AG04450 (cell line): ENCODE measurements around the gene SERF2. TPM values are rescaled to one million over a fixed set of nuclear protein-coding genes. Genes with fewer than 3 reads are reported as not detected.
"Not testable (repeated sequence)": the region's sequence is repeated elsewhere in the genome, so short reads cannot be mapped to it uniquely, and the experiment has no call there.

Experiments used
- CTCF ChIA-PET: fragments of 300-600, 350-600 bp; formaldehyde crosslinking; extraction: SDS; loops from one replicate; lab custom pipeline; 2022; ENCODE audit warnings: antibody characterized with exemption, inconsistent platforms; lab: Charles Lee
- POLR2A ChIA-PET: fragments of 350-600 bp; formaldehyde crosslinking; extraction: SDS; loops from one replicate; lab custom pipeline; 2021; ENCODE audit warnings: antibody characterized with exemption, inconsistent platforms; lab: Yijun Ruan, JAX
- DNase-seq: peaks from one replicate; pipeline ENCODE4 v3.0.0-alpha.2; 2011; ENCODE audit warnings: low read depth, low spot score
- H3K27ac ChIP-seq: one replicate; pipeline ENCODE4 v1.5.1; 2012; ENCODE audit warnings: low read depth, low read length, control low read depth
- H3K27me3 ChIP-seq: one replicate; pipeline ENCODE4 v1.6.0; 2012; ENCODE audit warnings: low read length; ENCODE audit not compliant: control insufficient read depth, insufficient read depth
- H3K4me3 ChIP-seq: 2 replicates; pipeline ENCODE4 v1.5.1; 2011; ENCODE audit warnings: mild to moderate bottlenecking, low read depth, low read length, control low read depth
- H3K9me3 ChIP-seq: 2 replicates; pipeline ENCODE4 v1.5.1; 2012; ENCODE audit warnings: low read length; ENCODE audit not compliant: control insufficient read depth, insufficient read depth
- CTCF ChIP-seq: IDR thresholded peaks from 2 replicates; pipeline ENCODE4 v1.5.1; 2011; ENCODE audit warnings: low read depth, low read length, control low read depth, inconsistent platforms
- polyA plus RNA-seq: library from polyadenylated mRNA; depleted of rRNA; stranded (reverse); fragments of >200 nt; gene quantifications from 2 replicates; pipeline ENCODE4 v1.2.3, GENCODE V29; 2011

SERF2 gene
- polyA plus RNA-seq, 1 experiment, result 608 TPM

GRCh38 chr15:43808960-43809678 lies 17.0 kb downstream of the SERF2 start:
- TF ChIP-seq CTCF, result no peak
- Histone ChIP-seq H3K9me3 (no peaks in the 10 kb centered on the region), H3K27ac (no peak overlapping the region), H3K4me3 (no peak overlapping the region), H3K27me3 (no peaks in the 10 kb centered on the region)
- POLR2A ChIA-PET, result interaction anchor here (0.7 kb wide), 1 partner anchor 12 kb away, joined by 4 read pairs; no protein-coding TSS in a partner anchor
- no peak for DNase-seq
- CTCF ChIA-PET, result interaction anchor here (0.6 kb wide), 1 partner anchor 105 kb away, joined by 6 read pairs; no protein-coding TSS in a partner anchor

- not testable (repeated sequence) for DNase-seq, H3K4me3 ChIP-seq, H3K27me3 ChIP-seq, H3K27ac ChIP-seq, H3K9me3 ChIP-seq
- CTCF ChIA-PET, result interaction anchor here (1.0 kb wide), 1 partner anchor 38 kb away, joined by 3 read pairs; the partner anchor contains the start of gene ELL3
- POLR2A ChIA-PET, result interaction anchor here (1.2 kb wide), 1 partner anchor 15 kb away, joined by 3 read pairs; the partner anchor contains the start of genes HYPK and SERINC4
Measured at GRCh38 chr15:43815064-43815463, 22.9 kb downstream of the SERF2 start.

GRCh38 chr15:43821505-43821904 lies 29.4 kb downstream of the SERF2 start:
- H3K9me3 ChIP-seq, result no peaks in the 10 kb centered on the region
- peak overlapping the region; percentile 31; the same call in 1 of the 2 replicates for H3K4me3 ChIP-seq
- H3K27ac ChIP-seq, result no peak overlapping the region
- no peak for TF ChIP-seq CTCF
- POLR2A ChIA-PET, result interaction anchor here (0.6 to 1.9 kb wide), 7 partner anchors 21 to 605 kb away, joined by 3 to 18 read pairs (median 5); partner anchors contain the start of genes HYPK, SERF2 and SERINC4
- DNase-seq, result peak; percentile 36
- H3K27me3 ChIP-seq, result no peaks in the 10 kb centered on the region
- CTCF ChIA-PET, result interaction anchor here (0.6 to 0.7 kb wide), 2 partner anchors 8 to 464 kb away, joined by 4 to 6 read pairs; no protein-coding TSS in a partner anchor

DNA sequence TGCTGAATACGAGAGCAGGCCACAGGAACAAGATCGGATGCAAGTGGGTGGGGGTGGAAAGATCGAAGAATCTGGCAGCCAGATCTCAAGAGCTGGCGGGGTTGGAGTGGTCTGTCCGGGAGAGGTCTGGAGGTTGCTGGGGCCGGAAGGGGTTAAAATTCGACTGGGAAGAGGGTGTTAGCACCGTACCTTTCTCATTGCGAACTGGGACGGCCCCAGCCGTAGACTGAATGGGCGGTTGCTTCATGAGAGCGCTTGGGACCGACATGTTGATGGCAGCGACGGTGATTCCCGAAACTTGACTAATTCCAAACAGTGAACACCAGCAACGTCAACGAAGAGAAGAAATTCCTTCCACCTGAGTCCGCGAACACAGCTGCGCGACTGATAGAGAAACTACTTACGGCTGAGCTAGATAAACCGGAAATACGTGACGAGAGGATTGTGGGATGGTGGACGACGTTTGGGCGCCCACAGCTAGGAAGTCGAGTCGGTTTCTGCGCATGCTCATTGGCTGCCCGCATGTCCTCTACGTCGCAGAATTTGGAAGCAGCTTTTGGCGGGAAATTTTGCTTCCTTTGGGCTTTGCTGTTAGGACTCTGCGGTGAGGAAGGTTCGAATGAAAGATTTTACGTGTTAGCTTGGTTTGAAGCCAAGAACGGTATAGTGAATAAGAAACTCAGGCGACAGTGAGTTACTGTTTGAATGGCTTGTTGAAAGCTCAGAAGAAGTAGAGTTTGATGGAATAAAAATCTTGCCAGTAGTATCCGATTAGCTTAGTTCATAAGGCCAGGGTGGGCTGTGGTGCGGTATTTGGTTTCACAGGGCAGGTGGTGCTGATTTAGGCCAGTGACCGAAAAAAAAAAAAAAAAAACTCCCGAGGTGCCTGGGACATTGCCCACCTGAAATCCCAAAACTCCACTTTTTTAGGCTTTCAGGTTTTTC lies 32.5 kb downstream of the SERF2 start, which contains the start of gene MFAP1:
TSS of gene MFAP1 (minus strand) at position 389 of the 945 bp plus-strand sequence. CDS start at position 268, 121 bp downstream.
- no peaks in the 10 kb centered on the region for H3K9me3 ChIP-seq
- POLR2A ChIA-PET, result interaction anchor here (0.5 to 1.3 kb wide), 7 partner anchors 24 to 666 kb away, joined by 3 to 12 read pairs (median 6); partner anchors contain the start of genes HYPK and SERINC4
- CTCF ChIA-PET, result interaction anchor here (0.6 kb wide), 2 partner anchors 25 to 385 kb away, joined by 4 to 6 read pairs; no protein-coding TSS in a partner anchor
- TF ChIP-seq CTCF, result no peak
- H3K4me3 ChIP-seq, result peak within 1 kb of the TSS; percentile 84
- peak; percentile 98 for DNase-seq
- peak within 1 kb of the TSS; percentile 100 for H3K27ac ChIP-seq
- no peaks in the 10 kb centered on the region for H3K27me3 ChIP-seq

GRCh38 chr15:43825305-43825704 lies 33.2 kb downstream of the SERF2 start:
- CTCF ChIA-PET, DNase-seq, H3K9me3 ChIP-seq, H3K4me3 ChIP-seq, H3K27ac ChIP-seq, H3K27me3 ChIP-seq: not testable (repeated sequence)
- POLR2A ChIA-PET, result interaction anchor here (1.3 kb wide), 1 partner anchor 32 kb away, joined by 11 read pairs; no protein-coding TSS in a partner anchor
